Right cardiac atrium (tissue), 5 donors: ENCODE measurements around the gene GALNTL6. TPM values are rescaled to one million over a fixed set of nuclear protein-coding genes. Genes with fewer than 3 reads are reported as not detected.

Source experiments
- ATAC-seq, 2 donors: fragments of 200-7000 bp; cut with Tn5 transposase; one replicate each; pipeline versions ENCODE4 v1.8.0 to v1.9.1; 2020; ENCODE audit warnings: moderate library complexity in 2 of 2, mild to moderate bottlenecking in 1 of 2
- DNase-seq, 3 donors: peaks; one replicate each; pipeline ENCODE4 v3.0.0-alpha.2; 2020
- H3K27ac ChIP-seq: one replicate; pipeline ENCODE4 v1.5.1; 2013; ENCODE audit warnings: mild to moderate bottlenecking, low read length, control low read depth, moderate library complexity
- H3K27me3 ChIP-seq: one replicate; pipeline ENCODE4 v1.6.1; 2013; ENCODE audit not compliant: control insufficient read depth, insufficient read depth
- H3K4me1 ChIP-seq: one replicate; pipeline ENCODE4 v1.6.1; 2013; ENCODE audit warnings: low read length; ENCODE audit not compliant: control insufficient read depth, insufficient read depth
- H3K4me3 ChIP-seq: one replicate; pipeline ENCODE4 v1.5.1; 2013; ENCODE audit warnings: low read length, control low read depth
- H3K9me3 ChIP-seq: one replicate; pipeline ENCODE4 v1.6.1; 2013; ENCODE audit warnings: low read length; ENCODE audit not compliant: control insufficient read depth
- WGBS: extraction: QIAGEN DNeasy Blood & Tissue Kit; methylation state at CpG from one replicate; pipeline ENCODE4 v1.1.7; 2013; 5-methylcytosine and 5-hydroxymethylcytosine counted together
- intact Hi-C, 4 donors: fragments of 100-400 bp; cut with DNase I; formaldehyde crosslinking; loops; one replicate each; pipeline versions ENCODE4 v1.11.0 to v1.14.0; 2022 to 2023
- polyA plus RNA-seq: library from polyadenylated mRNA; stranded (reverse); fragments of 200-250 nt; gene quantifications from one replicate; pipeline ENCODE4 v1.2.3, GENCODE V29; 2013
- total RNA-seq, 4 donors: library from RNA; stranded (reverse); fragmentation: NEBNext Ultra II Directional; extraction: Animal tissue kit (Norgen Biotek cat#: 25700); gene quantifications; one replicate each; pipeline ENCODE4 v1.2.1, GENCODE V29; 2021
- donor health status: healthy with polysubstance abuse.
- donor health status: DM: no; HTN: yes; CAD: no.
- donor health status: DM: no; HTN: no; CAD: no.
- donor health status: DM: no; HTN: yes; CAD: no; lungs with severe emphysema.
- donor health status: DM: yes; HTN: yes; CAD: no.

The GALNTL6 gene
- total and polyA plus RNA-seq, 5 donors: not detected

GRCh38 chr4:172220679-172221078 lies 407.5 kb downstream of the GALNTL6 start:
- H3K9me3 ChIP-seq: no peaks in the 10 kb centered on the region
- ATAC-seq: no peak
- no peaks in the 10 kb centered on the region for H3K27me3 ChIP-seq
- DNase-seq: no peak
- no peak overlapping the region for H3K27ac ChIP-seq
- H3K4me3 ChIP-seq: no peak overlapping the region
- H3K4me1 ChIP-seq: no peaks in the 10 kb centered on the region
- intact Hi-C loops: no loop called here
- WGBS: 1% methylated on average over 1 of the region's 1 CpG

DNA sequence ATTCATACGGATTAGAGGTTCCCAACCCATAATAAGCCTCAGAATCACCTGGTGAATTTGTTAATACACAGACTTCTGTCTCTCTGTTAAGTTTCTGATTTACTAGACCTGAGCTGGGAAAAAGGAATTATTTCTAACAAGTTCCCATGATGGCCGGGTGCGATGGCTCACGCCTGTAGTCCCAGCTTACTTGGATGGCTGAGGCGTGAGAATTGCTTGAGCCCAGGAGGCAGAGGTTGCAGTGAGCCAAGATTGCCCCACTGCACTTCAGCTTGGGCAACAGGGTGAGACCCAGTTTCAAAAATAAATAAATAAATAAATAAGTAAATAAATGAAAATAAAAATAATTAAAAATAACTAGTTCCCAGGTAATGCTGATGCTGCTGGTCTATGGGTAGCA lies 412.3 kb downstream of the GALNTL6 start:
- WGBS: 92% methylated on average over 5 of the region's 5 CpGs
- no peaks in the 10 kb centered on the region for H3K9me3 ChIP-seq
- ATAC-seq (no peak), DNase-seq (no peak)
- no peak overlapping the region for H3K4me3 ChIP-seq
- no peak overlapping the region for H3K27ac ChIP-seq
- H3K27me3 ChIP-seq: no peaks in the 10 kb centered on the region
- intact Hi-C loops: no loop called here
- no peaks in the 10 kb centered on the region for H3K4me1 ChIP-seq

DNA sequence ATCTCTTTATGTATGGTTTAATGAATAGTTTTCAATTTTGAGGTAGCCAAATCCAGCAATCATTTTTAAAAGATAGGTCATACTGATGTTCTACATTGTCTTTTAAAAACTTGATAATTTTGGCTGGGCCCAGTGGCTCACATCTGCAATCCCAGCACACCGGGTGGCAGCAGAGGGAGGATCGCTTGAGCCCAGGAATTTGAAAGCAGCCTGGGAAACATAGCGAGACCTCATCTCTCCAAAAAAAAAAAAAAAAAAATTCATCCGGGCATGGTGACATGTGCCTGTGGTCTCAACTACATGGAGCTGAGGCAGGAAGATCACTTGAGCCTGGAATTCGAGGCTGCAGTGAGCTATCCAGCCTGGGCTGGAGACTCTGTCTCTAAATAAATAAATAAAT lies 419.8 kb downstream of the GALNTL6 start:
- WGBS: 40% methylated on average over 5 of the region's 5 CpGs
- H3K27me3 ChIP-seq: no peaks in the 10 kb centered on the region

GRCh38 chr4:172243551-172243950 lies 430.3 kb downstream of the GALNTL6 start:
- intact Hi-C loops: no loop called here
- WGBS: 91% methylated on average over 4 of the region's 4 CpGs
- no peaks in the 10 kb centered on the region for H3K9me3 ChIP-seq

More for the DNA sequence above, 419.8 kb downstream of the GALNTL6 start:
- Histone ChIP-seq H3K27ac (no peak overlapping the region), H3K4me1 (no peaks in the 10 kb centered on the region), H3K4me3 (no peak overlapping the region), H3K9me3 (no peaks in the 10 kb centered on the region)
- intact Hi-C loops: no loop called here
- ATAC-seq: no peak
- DNase-seq: no peak

GRCh38 chr4:172245516-172245915 lies 432.3 kb downstream of the GALNTL6 start:
- Histone ChIP-seq H3K4me1 (no peaks in the 10 kb centered on the region), H3K27ac (no peak overlapping the region), H3K4me3 (no peak overlapping the region), H3K9me3 (no peaks in the 10 kb centered on the region), H3K27me3 (no peaks in the 10 kb centered on the region)
- DNase-seq (no peak), ATAC-seq (no peak)
- intact Hi-C loops: no loop called here

More at GRCh38 chr4:172243551-172243950, 430.3 kb downstream of the GALNTL6 start:
- Histone ChIP-seq H3K27ac (no peak overlapping the region), H3K4me3 (no peak overlapping the region), H3K27me3 (no peaks in the 10 kb centered on the region), H3K4me1 (no peaks in the 10 kb centered on the region)
- no peak for ATAC-seq
- no peak for DNase-seq

- H3K4me3 ChIP-seq: no peak overlapping the region
- H3K4me1 ChIP-seq: no peaks in the 10 kb centered on the region
- DNase-seq (no peak), ATAC-seq (no peak)
- no peaks in the 10 kb centered on the region for H3K27me3 ChIP-seq
- H3K27ac ChIP-seq: no peak overlapping the region
- intact Hi-C loops: no loop called here
- H3K9me3 ChIP-seq: no peaks in the 10 kb centered on the region
- 28% methylated on average over 1 of the region's 1 CpG for WGBS
These were observed 440.2 kb downstream of the GALNTL6 start for GRCh38 chr4:172253409-172253808.

DNA sequence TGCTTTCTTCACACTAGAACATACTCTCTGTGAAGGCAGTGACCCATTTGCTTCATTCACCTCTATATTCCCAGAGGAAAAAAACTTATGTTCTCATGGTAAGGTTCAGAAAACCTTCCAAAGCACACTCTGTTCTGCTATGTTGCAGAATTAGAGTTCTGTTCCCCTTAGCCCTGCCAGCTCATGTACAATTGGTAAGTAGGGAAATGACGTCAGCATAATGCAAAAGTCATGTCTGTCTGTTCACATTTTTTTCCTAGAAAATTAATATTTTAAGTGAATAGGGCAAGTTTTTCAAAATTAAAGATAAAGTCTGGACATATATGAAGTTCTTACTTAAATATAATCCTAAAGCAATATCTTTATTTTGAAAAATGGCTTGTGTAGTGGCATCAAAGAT lies 443.6 kb downstream of the GALNTL6 start:
- Histone ChIP-seq H3K27me3 (no peaks in the 10 kb centered on the region), H3K4me1 (no peaks in the 10 kb centered on the region), H3K9me3 (no peaks in the 10 kb centered on the region), H3K27ac (no peak overlapping the region), H3K4me3 (no peak overlapping the region)
- intact Hi-C loops: no loop called here
- ATAC-seq (no peak), DNase-seq (no peak)
- WGBS: 54% methylated on average over 1 of the region's 1 CpG

DNA sequence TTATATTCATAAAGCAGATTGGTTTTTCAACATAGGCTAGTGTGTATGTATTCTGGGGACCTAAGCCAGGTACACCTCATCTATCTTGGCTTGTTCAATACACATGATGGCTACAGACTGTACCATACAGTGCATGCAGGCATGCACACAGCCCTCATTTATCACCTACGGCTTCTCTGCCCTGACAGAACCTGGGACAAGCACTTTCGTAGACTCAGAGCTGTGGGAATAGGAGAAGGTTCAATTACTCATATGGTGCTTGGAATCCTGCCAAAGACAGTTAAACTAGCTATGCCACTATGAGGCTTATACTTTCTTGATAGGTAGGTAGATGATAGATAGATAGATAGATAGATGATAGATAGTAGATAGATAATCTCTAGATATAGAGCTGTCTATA lies 457.2 kb downstream of the GALNTL6 start:
- Histone ChIP-seq H3K4me3 (no peak overlapping the region), H3K9me3 (no peaks in the 10 kb centered on the region), H3K27me3 (no peaks in the 10 kb centered on the region), H3K4me1 (no peaks in the 10 kb centered on the region), H3K27ac (no peak overlapping the region)
- no peak for DNase-seq
- 52% methylated on average over 2 of the region's 2 CpGs for WGBS
- intact Hi-C loops: no loop called here
- ATAC-seq: no peak

DNA sequence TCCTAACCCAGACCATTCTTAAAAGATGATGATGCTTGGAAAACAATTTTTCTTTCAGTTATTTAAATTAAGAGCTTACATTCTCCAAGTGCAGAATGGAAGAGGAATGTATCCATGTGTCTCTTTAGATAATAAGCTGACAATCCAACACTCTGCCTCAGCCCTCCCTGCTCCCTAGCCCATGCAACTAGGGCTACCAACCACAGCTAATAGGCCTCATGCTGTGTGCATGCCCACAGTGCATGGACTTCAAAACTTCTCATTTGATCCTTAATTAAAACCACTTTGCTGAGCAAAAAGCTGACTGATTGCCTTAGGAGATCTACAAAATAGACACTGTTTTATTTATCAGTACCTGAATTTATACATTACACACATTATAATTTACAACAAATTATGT lies 473.9 kb downstream of the GALNTL6 start:
- Histone ChIP-seq H3K4me1 (no peaks in the 10 kb centered on the region), H3K9me3 (no peaks in the 10 kb centered on the region), H3K27me3 (no peaks in the 10 kb centered on the region), H3K4me3 (no peak overlapping the region), H3K27ac (no peak overlapping the region)
- ATAC-seq (no peak), DNase-seq (no peak)
- intact Hi-C loops: no loop called here

DNA sequence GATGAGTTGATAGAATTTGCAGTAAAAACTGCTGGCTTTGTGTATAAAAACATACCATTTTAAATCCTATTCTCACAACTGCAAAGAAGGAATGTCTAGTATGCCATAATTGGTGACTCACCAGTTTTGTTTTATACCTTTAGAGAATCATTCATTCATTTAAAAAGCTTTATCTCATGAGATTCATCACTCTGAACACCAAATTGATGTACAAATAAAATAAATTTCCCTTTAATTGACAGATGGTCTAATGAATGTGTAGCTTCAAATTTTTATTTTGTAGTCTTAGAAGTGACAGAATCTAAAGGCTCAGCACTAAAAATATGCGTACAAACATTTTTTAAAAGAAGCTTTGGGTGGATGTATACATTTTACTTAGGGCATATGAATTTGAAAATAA lies 492.5 kb downstream of the GALNTL6 start:
- Histone ChIP-seq H3K4me3 (no peak overlapping the region), H3K27me3 (no peaks in the 10 kb centered on the region), H3K27ac (no peak overlapping the region), H3K9me3 (no peaks in the 10 kb centered on the region), H3K4me1 (no peaks in the 10 kb centered on the region)
- intact Hi-C loops: no loop called here
- DNase-seq (no peak), ATAC-seq (no peak)
- WGBS: 88% methylated on average over 1 of the region's 1 CpG

DNA sequence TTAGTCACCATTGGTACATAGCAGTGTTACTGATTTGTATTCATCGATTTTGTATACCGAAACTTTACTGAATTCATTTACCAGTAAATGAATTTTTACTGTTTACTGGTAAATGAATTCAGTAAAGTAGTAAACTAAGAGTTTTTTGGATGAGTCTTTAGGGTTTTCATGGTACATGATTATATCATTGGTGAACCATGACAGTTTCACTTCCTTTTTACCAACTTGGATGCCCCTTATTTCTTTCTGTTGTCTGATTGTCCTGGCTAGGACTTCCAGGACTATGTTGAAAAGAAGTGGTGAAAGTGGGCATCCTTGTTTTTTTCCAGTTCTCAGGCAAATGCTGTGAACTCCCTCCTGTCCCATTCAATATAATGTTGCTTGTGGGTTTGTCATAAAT lies 494.9 kb downstream of the GALNTL6 start:
- ATAC-seq (no peak), DNase-seq (no peak)
- 90% methylated on average over 2 of the region's 2 CpGs for whole genome bisulfite sequencing
- intact Hi-C loops: no loop called here
- no peak overlapping the region for H3K4me3 ChIP-seq
- H3K4me1 ChIP-seq: no peaks in the 10 kb centered on the region
- no peak overlapping the region for H3K27ac ChIP-seq
- no peaks in the 10 kb centered on the region for H3K9me3 ChIP-seq
- H3K27me3 ChIP-seq: no peaks in the 10 kb centered on the region

DNA sequence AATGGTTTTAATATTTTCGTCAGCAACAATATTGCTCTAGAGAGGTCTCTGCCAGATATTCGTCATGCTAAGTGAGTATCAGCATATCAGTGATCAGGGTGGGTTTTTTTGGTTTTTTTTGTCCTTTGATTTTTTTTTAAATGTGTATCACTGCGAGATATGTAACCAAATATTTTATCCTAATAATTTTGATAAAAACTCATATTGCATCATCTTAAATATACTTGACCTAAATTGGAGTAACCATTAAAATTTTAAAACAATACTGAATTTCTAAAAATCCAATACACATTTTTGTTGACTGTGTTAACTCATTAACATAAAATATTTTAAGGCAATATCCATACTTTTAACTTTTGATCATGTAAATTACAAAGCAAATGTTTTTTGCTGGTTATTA lies 498.5 kb downstream of the GALNTL6 start:
- intact Hi-C loops: no loop called here
- no peaks in the 10 kb centered on the region for H3K27me3 ChIP-seq
- no peak overlapping the region for H3K4me3 ChIP-seq
- no peaks in the 10 kb centered on the region for H3K4me1 ChIP-seq
- H3K9me3 ChIP-seq: no peaks in the 10 kb centered on the region
- DNase-seq: no peak
- WGBS: 76% methylated on average over 3 of the region's 3 CpGs
- no peak overlapping the region for H3K27ac ChIP-seq
- ATAC-seq: no peak
